ENCODE measurements around the gene ATP5F1D. TPM values are rescaled to one million over a fixed set of nuclear protein-coding genes. Genes with fewer than 3 reads are reported as not detected.
A peak's percentile ranks its signal among the peaks of the same experiment; 100 is the strongest.

ATP5F1D gene
- total RNA-seq, 1 experiment from 2014 or later: 179 TPM

DNA sequence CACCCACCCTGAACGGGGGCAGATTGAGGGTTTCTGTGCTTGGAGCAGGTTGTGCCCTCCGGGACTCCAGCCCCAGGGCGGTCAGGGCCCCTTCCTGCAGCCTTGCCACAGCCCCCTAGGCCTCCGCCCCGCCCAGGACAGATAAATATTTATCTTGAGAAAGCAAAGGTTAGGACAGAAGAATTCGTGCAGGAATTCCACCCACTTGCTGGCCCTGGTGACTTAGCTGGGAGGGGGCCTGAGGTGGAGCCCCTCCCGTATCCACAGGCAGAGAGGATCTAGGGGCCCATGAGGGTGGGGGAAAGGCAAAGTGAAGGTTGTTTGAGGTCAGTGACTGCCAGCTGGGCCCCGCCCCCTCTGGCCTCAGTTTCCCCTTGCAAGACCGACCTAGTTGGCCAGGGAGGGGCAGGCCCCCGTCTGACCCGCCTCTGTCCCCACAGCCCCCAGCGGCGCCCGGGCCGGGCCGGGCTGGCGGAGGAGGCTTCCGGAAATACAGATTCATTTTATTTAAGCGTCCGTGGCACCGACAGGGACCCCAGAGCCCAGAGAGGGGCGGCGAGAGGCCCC is 12.0 kb downstream of the ATP5F1D start:
- peaks cover 25 to 64% (median 51%) of the 10 kb centered on the region in 3 experiments; a peak in 6 of 7 replicates for H3K36me3 Mint-ChIP-seq (ENCODE audit: insufficient read depth in 1 of 3, low read depth in 3 of 3)
- no CpG with 5 or more reads among the region's 23 CpGs for WGBS (ENCODE audit: extremely low coverage, insufficient read length, low lambda C conversion rate)
- H3K23me2 ChIP-seq (ENCODE audit: insufficient read length, low read depth, low read length, poor library complexity, severe bottlenecking): peaks cover 12% of the 10 kb centered on the region
- no peaks in the 10 kb centered on the region for H3K79me1 ChIP-seq (ENCODE audit: insufficient read depth, low read depth, low read length, poor library complexity, severe bottlenecking)
- no peak overlapping the region for H2BK120ac ChIP-seq (ENCODE audit: low read depth, low read length, poor library complexity, severe bottlenecking)
- H2AFZ ChIP-seq (ENCODE audit: low read length): no peak overlapping the region
- no peak for DNase-seq
- no peak overlapping the region for H3K14ac ChIP-seq (ENCODE audit: insufficient read depth, low read length)
- H4K5ac ChIP-seq (ENCODE audit: insufficient read length, low read depth, low read length): no peak overlapping the region
- no peak overlapping the region for H4K91ac ChIP-seq (ENCODE audit: insufficient read length, low read depth, low read length)
- no peak overlapping the region for H3K56ac ChIP-seq (ENCODE audit: insufficient read length, low read depth, low read length)
- H2BK12ac ChIP-seq (ENCODE audit: insufficient read length, low read depth, low read length): no peak overlapping the region
- H3K9me3 ChIP-seq (ENCODE audit: control insufficient read depth, low read depth, low read length): no peaks in the 10 kb centered on the region
- H3T11ph ChIP-seq (ENCODE audit: low read length): no peak overlapping the region
- TF ChIP-seq, protein P1, sequence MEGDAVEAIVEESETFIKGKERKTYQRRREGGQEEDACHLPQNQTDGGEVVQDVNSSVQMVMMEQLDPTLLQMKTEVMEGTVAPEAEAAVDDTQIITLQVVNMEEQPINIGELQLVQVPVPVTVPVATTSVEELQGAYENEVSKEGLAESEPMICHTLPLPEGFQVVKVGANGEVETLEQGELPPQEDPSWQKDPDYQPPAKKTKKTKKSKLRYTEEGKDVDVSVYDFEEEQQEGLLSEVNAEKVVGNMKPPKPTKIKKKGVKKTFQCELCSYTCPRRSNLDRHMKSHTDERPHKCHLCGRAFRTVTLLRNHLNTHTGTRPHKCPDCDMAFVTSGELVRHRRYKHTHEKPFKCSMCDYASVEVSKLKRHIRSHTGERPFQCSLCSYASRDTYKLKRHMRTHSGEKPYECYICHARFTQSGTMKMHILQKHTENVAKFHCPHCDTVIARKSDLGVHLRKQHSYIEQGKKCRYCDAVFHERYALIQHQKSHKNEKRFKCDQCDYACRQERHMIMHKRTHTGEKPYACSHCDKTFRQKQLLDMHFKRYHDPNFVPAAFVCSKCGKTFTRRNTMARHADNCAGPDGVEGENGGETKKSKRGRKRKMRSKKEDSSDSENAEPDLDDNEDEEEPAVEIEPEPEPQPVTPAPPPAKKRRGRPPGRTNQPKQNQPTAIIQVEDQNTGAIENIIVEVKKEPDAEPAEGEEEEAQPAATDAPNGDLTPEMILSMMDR (conservative IDR thresholded peaks at IDR 0.05): no peak
- H3K9ac ChIP-seq (ENCODE audit: extremely low read depth, insufficient read length, low read length): no peak overlapping the region
- no peaks in the 10 kb centered on the region for H3K27me3 ChIP-seq (ENCODE audit: insufficient read depth, low read length)
- no peak overlapping the region for H3K18ac ChIP-seq (ENCODE audit: insufficient read length, low read depth, low read length)
- no peaks in the 10 kb centered on the region for H3K27me3 Mint-ChIP-seq (ENCODE audit: low read depth)
- no peaks in the 10 kb centered on the region; the same call in 1 of the 2 replicates for H3K4me1 ChIP-seq (ENCODE audit: insufficient read depth, low read length)
- H2BK15ac ChIP-seq (ENCODE audit: low read depth, low read length): no peak overlapping the region
- H3K4me2 ChIP-seq (ENCODE audit: insufficient read depth, insufficient read length, low read length): no peak overlapping the region
- no peak overlapping the region for H2BK20ac ChIP-seq (ENCODE audit: low read depth, low read length, poor library complexity, severe bottlenecking)
- H3K27ac Mint-ChIP-seq: peak overlapping the region in 2 of 3 experiments; percentile 32 to 55; a peak in 1 of 7 replicates
- H4K20me1 ChIP-seq (ENCODE audit: control insufficient read depth, insufficient read depth, insufficient read length): no peaks in the 10 kb centered on the region
- no peak overlapping the region for H3K27ac ChIP-seq (ENCODE audit: insufficient read length, low read depth, low read length)
- no peak overlapping the region for H3K23ac ChIP-seq (ENCODE audit: insufficient read length, low read depth, low read length)
- no peaks in the 10 kb centered on the region; a peak in 1 of 5 replicates for H3K9me3 Mint-ChIP-seq
- no peak overlapping the region for H2BK5ac ChIP-seq (ENCODE audit: insufficient read length, low read length)
- H3K4me1 Mint-ChIP-seq: peaks cover 13 to 29% of the 10 kb centered on the region in 2 experiments
- no peak overlapping the region for H3K4ac ChIP-seq (ENCODE audit: low read depth, low read length)
- no peak overlapping the region for H2AK5ac ChIP-seq (ENCODE audit: insufficient read length, low read length)
- H3K79me2 ChIP-seq (ENCODE audit: insufficient read depth, low read length): peaks cover 11% of the 10 kb centered on the region; the same call in 1 of the 2 replicates
- H4K8ac ChIP-seq (replicated peaks; ENCODE audit: insufficient read length, low read depth, low read length): no peak overlapping the region
- 0 out of 5 replicates have a peak overlapping the region, but pooled peaks of 1 of the 2 experiments have one; percentile 32 for H3K4me3 Mint-ChIP-seq

Measured in H9 (cell line).